K562 (cell line): ENCODE measurements around the gene C9orf50. TPM values are rescaled to one million over a fixed set of nuclear protein-coding genes. Genes with fewer than 3 reads are reported as not detected.

Experiments
- ARID1B ChIP-seq: fragments of 450-650 bp; IDR thresholded peaks from 2 replicates; pipeline ENCODE4 v1.6.1; 2016; ENCODE audit warnings: antibody characterized with exemption, mild to moderate bottlenecking, inconsistent platforms
- E2F8 ChIP-seq: fragments of 450-650 bp; IDR thresholded peaks from 2 replicates; pipeline ENCODE4 v1.7.1; 2018; ENCODE audit warnings: mild to moderate bottlenecking, low read depth; ENCODE audit not compliant: partially characterized antibody
- FOXJ3 ChIP-seq: sonication (generic); formaldehyde crosslinking; IDR thresholded peaks from 2 replicates; pipeline ENCODE4 v1.4.0; 2020; ENCODE audit warnings: mild to moderate bottlenecking, missing genetic modification reagents
- HMBOX1 ChIP-seq: sonication (generic); IDR thresholded peaks from 2 replicates; pipeline ENCODE4 v1.6.1; 2016
- PKNOX1 ChIP-seq: fragments of 450-650 bp; IDR thresholded peaks from 2 replicates; pipeline ENCODE4 v1.6.1; 2016
- SPI1 ChIP-seq: IDR thresholded peaks from 2 replicates; pipeline ENCODE4 v1.6.1; 2011; ENCODE audit warnings: low read depth, low read length, control low read depth, borderline replicate concordance
- UBTF ChIP-seq, 2 experiments: IDR thresholded peaks; 2 replicates each; pipeline ENCODE4 v1.6.1; 2012; ENCODE audit warnings: improper control_type of control experiment in 2 of 2, low read depth in 2 of 2, low read length in 2 of 2, borderline replicate concordance in 1 of 2
- ZEB2 ChIP-seq: fragments of 450-650 bp; IDR thresholded peaks from 2 replicates; pipeline ENCODE4 v1.6.1; 2016
- ZNF263 ChIP-seq: sonication (generic); formaldehyde crosslinking; IDR thresholded peaks from 2 replicates; pipeline ENCODE4 v1.8.0; 2022; ENCODE audit warnings: mild to moderate bottlenecking, missing genetic modification reagents, borderline replicate concordance
- polyA plus RNA-seq, 8 experiments: library from polyadenylated mRNA; depleted of rRNA in 4 of 8; stranded (reverse) in 5 of 8; unstranded in 3 of 8; fragments of >200 nt; fragmentation: Nextera tagmentation in 2 of 8; fragmentation: Illumina TruSeq in 1 of 8; extraction: Ambion mirVana in 2 of 8; extraction: Trizol in 1 of 8; gene quantifications; 2 replicates each; pipeline versions ENCODE4 v1.2.1 to v1.2.3, GENCODE V29; 2011 to 2014; ENCODE audit warnings: inconsistent platforms in 1 of 8, missing spikeins in 1 of 8
- total RNA-seq, 7 experiments: library from RNA; depleted of rRNA in 6 of 7; stranded (reverse); fragments of >200 nt in 6 of 7; fragmentation: Illumina TruSeq in 2 of 7; extraction: Trizol in 2 of 7; gene quantifications; 2 replicates each; pipeline versions ENCODE4 v1.2.1 to v1.2.3, GENCODE V29; 2011 to 2021; ENCODE audit warnings: low replicate concordance in 1 of 7

Gene C9orf50
- total and polyA plus RNA-seq, 9 of the 15 experiments (the other 6 are each of a cell fraction or from before 2014, with no cell fraction given) = not detected

GRCh38 chr9:129624947-129625346, 4.0 kb upstream of the C9orf50 start (continued):
- TF ChIP-seq E2F8 = no peak
- peak; percentile 15; the same call in 1 of the 2 replicates for TF ChIP-seq ARID1B
- no peak for TF ChIP-seq ZNF263 (CRISPR knock-in tag)
- TF ChIP-seq ZEB2 = peak; percentile 71
- 0 out of 2 replicates have a peak, but pooled peaks have one; percentile 22 for TF ChIP-seq SPI1
- 0 out of 4 replicates have a peak, but pooled peaks of 1 of the 2 experiments have one; percentile 6 for TF ChIP-seq UBTF (IDR thresholded peaks at IDR 0.05; ENCODE audit: borderline replicate concordance in 1 of 2, low read depth in 2 of 2, low read length in 2 of 2)
- peak; percentile 61 for TF ChIP-seq PKNOX1
- TF ChIP-seq FOXJ3 (CRISPR knock-in tag) = no peak
- TF ChIP-seq HMBOX1 = 0 out of 2 replicates have a peak, but pooled peaks have one; percentile 17
